Measurements from ENCODE around the gene GAB1. TPM values are rescaled to one million over a fixed set of nuclear protein-coding genes. Genes with fewer than 3 reads are reported as not detected.

Gene GAB1
- 31.5 TPM for polyA plus RNA-seq (ENCODE audit: insufficient read length)

GRCh38 chr4:143336781-143337599 lies at the start of gene GAB1:
TSS of gene GAB1 (plus strand) at chr4:143336876. CDS start at chr4:143337189, 313 bp downstream.
- peak; percentile 75 for DNase-seq

- no peak for DNase-seq
Measured at GRCh38 chr4:143287572-143287923, 49.1 kb upstream of the GAB1 start.

- DNase-seq: no peak
Measured at GRCh38 chr4:143288171-143288570, 48.5 kb upstream of the GAB1 start.

- no peak for DNase-seq
Measured at GRCh38 chr4:143289370-143289769, 47.3 kb upstream of the GAB1 start.

GRCh38 chr4:143291314-143291713 lies 45.4 kb upstream of the GAB1 start:
- no peak for DNase-seq

GRCh38 chr4:143292858-143293257 lies 43.8 kb upstream of the GAB1 start:
- DNase-seq: no peak

GRCh38 chr4:143294310-143294709 lies 42.4 kb upstream of the GAB1 start:
- DNase-seq: peak; percentile 70

GRCh38 chr4:143294710-143295275 lies 41.9 kb upstream of the GAB1 start:
- no peak for DNase-seq

GRCh38 chr4:143296397-143297067 lies 40.1 kb upstream of the GAB1 start:
- DNase-seq: no peak

GRCh38 chr4:143300860-143301259 lies 35.8 kb upstream of the GAB1 start:
- DNase-seq: no peak

- no peak for DNase-seq
Measured at GRCh38 chr4:143302536-143302935, 34.1 kb upstream of the GAB1 start.

GRCh38 chr4:143306788-143307187 lies 29.9 kb upstream of the GAB1 start:
- no peak for DNase-seq

GRCh38 chr4:143307531-143307930 lies 29.1 kb upstream of the GAB1 start:
- no peak for DNase-seq

- DNase-seq: no peak
Measured at GRCh38 chr4:143308377-143308776, 28.3 kb upstream of the GAB1 start.

- no peak for DNase-seq
Measured at GRCh38 chr4:143311924-143312323, 24.8 kb upstream of the GAB1 start.

GRCh38 chr4:143313521-143313920 lies 23.2 kb upstream of the GAB1 start:
- DNase-seq: no peak

- no peak for DNase-seq
Measured at GRCh38 chr4:143313996-143314395, 22.7 kb upstream of the GAB1 start.

- DNase-seq: no peak
Measured at GRCh38 chr4:143320113-143320512, 16.6 kb upstream of the GAB1 start.

- DNase-seq: no peak
Measured at GRCh38 chr4:143326735-143327134, 9.9 kb upstream of the GAB1 start.

GRCh38 chr4:143329985-143330384 lies 6.7 kb upstream of the GAB1 start:
- DNase-seq: no peak

- peak; percentile 94 for DNase-seq
Measured at GRCh38 chr4:143335979-143336780, 496 bp upstream of the GAB1 start.

GRCh38 chr4:143337600-143338287 lies 1.1 kb downstream of the GAB1 start:
- peak; percentile 77 for DNase-seq

Measured in hindlimb muscle (tissue), 1 donor.